NCI-H2029 treated with DMSO at 0.1 percent for 48 hours (cell line): ENCODE data around the gene YAF2.

Experiments used
- DNase-seq: peaks from one replicate; lab custom pipeline; 2025; lab: John Stamatoyannopoulos, UW

The YAF2 gene, protein sequence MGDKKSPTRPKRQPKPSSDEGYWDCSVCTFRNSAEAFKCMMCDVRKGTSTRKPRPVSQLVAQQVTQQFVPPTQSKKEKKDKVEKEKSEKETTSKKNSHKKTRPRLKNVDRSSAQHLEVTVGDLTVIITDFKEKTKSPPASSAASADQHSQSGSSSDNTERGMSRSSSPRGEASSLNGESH

DNA sequence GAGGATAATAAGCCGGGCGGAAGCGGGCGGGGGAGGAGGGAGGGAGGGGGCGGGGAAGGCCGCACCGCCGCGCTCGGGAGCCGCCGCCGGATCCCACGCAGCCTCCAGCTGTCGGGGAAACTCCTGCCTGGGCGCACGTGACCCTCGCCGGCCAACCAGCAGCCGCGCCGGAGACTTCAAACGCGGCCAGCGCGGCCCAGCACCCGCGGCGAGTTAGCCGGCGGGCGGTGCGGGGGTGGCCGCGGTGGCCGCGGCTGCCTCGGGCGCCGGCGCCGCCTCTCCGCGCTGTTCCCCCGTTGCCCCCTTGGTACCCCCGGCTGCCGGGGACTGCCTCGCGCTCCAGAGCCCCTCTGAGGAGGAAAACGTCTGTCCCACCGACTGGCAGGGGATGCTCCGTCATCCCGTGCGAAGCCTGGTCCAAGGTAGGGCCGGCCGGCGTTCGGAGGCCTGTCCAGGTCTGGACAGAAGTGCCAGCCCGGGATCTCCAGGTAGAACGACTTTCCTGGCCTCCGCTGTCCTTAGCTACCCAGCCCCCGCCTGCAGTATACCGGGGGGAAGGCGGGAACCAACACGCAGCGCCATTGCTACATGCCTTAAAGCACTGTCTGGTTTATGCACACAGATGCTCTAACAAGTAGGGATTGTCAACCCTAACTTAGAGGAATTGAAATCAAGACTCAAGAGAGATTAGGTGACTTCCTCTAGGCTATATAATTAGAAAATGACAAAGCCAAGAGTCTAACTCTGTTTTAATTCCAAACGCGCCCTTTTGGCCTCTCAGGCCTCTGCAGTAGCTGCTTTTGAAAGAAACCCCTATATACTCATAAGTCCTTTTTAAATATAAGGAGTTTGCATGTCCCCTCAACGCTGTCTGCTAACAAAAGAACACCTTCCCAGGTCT lies at the start of gene YAF2:
Gene YAF2, minus strand, starts transcription at position 9 of the 901 bp plus-strand sequence. CDS start 68 bp downstream, outside the sequence.
- peak; percentile 43 for DNase-seq

DNA sequence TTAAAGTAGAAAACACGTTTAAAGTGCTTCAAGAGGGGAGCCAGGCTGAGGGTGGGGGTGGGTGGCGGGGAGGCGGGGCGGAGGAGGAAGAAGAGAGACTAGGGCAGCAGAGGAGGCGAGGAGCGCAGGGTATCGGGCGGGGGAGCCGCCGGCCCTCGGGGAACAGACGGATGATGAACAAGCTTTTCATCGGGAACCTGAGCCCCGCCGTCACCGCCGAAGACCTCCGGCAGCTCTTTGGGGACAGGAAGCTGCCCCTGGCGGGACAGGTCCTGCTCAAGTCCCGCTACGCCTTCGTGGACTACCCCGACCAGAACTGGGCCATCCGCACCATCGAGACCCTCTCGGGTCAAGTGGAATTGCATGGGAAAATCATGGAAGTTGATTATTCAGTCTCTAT lies 48.7 kb upstream of the YAF2 start:
- DNase-seq: no peak

DNA sequence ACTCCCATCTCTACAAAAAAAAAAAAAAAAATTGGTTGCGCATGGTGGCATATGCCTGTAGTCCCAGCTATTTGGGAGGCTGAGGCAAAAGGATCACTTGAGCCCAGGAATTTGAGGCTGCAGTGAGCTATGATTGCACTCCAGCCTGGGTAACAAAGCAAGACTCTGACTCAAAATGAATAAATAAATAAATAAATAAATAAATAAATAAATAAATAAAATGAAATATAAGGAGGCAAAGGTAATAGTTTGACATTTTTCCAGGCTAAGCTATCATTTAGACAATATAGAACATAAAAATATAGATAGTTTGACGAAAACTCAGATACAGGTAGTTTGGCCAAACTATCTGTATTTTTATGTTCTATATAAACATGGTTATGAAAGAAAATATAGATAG lies 47.4 kb upstream of the YAF2 start:
- no peak for DNase-seq

DNA sequence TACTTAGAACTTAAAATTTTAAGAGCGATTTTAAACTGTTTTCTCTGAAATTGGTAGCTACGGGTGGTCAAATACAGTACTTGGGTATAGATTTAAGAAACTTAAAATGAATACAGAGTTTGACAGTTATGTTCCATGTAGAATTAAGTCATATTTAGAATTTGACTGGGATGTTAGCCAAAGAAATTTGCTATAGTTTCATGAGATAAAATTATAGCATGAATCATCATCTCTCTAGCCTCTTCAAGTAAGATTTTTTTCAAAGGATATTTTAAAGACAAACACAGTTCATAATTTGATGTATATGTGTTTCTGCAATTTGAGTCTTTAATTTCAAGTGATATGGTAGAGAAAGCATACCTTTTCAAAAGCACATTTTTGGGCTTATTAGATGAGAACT lies 46.8 kb upstream of the YAF2 start:
- DNase-seq: no peak

GRCh38 chr12:42284157-42284556 lies 46.1 kb upstream of the YAF2 start:
- DNase-seq: no peak

- no peak for DNase-seq
Observed at GRCh38 chr12:42283739-42284138, 45.7 kb upstream of the YAF2 start.

- no peak for DNase-seq
Observed at GRCh38 chr12:42282294-42282693, 44.2 kb upstream of the YAF2 start.

DNA sequence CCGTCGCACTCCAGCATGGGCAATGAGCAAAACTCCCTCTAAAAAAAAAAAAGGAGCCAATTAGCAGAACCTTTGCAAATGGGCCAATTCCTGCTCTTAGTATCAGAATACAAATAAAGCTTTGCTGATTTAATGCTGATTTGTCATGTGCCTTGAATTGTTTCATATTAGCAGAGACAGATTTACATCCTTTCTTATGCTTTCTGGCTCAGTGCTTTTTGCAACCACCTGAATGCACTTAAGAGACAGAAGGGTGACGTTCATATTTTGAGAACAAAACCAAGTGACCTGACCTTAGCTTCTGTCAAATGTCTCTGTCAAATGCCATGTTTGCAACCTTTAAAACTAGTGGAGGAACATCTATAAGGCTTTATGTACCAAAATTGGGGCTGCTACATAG lies 43.8 kb upstream of the YAF2 start:
- no peak for DNase-seq

DNA sequence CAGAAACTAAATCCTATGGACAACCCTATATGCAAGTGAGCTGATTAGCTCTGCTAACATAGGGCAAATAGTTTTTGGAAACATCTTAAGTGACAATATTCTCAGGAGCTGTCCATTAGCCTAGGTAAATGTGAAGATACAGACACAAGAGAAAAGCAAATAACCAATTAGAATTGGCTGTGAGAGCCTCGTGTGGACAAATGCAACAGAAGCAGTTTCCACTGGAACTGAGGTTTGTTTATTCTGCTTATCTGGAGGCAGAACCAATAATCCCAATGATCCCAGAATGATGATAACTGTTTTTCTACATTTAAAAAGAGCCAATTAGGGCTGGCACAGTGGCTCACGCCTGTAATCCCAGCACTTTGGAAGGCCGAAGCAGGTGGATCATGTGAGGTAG lies 43.2 kb upstream of the YAF2 start:
- peak; percentile 8 for DNase-seq

GRCh38 chr12:42278128-42278510 lies 40.1 kb upstream of the YAF2 start:
- DNase-seq: no peak

- DNase-seq: no peak
Observed at GRCh38 chr12:42277396-42278127, 39.5 kb upstream of the YAF2 start.

DNA sequence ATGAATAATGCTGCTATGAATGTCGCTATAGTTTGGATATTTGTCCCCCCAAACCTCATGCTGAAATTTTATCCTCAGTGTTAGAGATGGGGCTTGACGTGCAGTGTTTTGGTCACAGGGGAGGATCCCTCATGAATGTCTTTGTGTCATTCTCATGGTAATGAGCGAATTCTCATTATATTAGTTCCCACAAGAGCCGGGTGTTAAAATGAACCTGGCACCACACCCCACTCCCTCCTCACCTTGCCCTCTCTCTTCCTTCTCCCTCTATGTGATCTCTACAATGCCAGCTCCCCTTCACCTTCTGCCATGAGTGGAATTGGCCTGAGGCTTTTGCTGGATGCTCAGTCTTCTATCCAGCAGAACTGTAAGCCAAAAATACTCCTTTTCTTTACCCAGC lies 37.5 kb upstream of the YAF2 start:
- no peak for DNase-seq

- no peak for DNase-seq
Observed at GRCh38 chr12:42273706-42274105, 35.7 kb upstream of the YAF2 start.

DNA sequence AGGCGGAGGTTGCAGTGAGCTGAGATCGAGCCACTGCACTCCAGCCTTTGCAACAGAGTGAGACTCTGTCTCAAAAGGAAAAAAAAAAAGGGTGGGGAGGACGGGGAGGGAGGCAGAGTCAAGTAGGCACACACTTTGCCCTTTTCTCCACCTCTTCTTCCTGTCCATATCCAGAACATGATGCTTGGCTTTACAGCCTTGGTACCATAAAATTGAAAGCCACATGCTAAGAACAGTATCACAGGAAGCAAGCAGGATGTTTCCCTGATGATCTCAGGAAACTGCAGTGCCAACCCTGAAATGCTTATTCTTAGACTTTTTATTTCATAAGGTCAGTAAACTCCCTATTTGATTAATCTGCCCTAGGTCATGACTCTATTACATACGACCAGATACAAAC lies 32.5 kb upstream of the YAF2 start:
- DNase-seq: no peak

DNA sequence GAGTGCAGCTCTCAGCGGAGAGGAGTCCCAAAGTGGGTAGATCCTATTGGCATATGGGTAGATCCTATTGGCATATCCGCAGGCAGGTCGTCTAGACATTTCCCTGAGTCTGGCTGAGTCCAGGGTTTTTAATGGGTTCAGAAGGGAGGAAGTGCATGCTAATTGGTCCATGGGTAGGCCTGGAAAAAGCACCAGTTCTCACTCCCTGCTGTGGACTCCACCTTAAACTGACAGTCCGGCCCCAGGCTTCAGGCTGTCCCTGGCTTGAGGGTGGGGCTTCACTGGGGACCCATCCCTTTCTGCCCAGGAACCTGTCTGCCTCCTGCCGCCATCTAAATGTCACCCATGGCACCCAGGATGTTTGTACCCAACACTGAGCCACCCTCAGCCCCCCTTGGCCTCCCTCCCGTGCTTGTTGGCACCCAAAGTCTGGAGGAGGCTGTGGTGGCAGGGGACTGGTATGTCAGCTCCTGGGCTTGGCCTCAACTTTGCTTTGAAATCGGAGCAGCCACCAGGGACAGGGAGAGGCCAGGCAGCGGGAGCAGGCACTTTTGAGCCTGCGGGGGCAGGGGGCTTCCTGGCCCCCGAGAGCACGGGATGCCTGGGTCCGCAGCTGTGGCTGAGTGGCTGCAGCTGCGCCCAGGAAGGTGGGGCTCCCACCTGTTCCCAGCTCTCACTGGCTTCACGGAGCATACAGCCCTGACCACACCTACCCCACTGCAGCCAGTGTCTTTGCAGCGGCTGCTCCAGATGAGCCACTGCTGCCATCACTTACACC lies 29.6 kb upstream of the YAF2 start:
- no peak for DNase-seq

DNA sequence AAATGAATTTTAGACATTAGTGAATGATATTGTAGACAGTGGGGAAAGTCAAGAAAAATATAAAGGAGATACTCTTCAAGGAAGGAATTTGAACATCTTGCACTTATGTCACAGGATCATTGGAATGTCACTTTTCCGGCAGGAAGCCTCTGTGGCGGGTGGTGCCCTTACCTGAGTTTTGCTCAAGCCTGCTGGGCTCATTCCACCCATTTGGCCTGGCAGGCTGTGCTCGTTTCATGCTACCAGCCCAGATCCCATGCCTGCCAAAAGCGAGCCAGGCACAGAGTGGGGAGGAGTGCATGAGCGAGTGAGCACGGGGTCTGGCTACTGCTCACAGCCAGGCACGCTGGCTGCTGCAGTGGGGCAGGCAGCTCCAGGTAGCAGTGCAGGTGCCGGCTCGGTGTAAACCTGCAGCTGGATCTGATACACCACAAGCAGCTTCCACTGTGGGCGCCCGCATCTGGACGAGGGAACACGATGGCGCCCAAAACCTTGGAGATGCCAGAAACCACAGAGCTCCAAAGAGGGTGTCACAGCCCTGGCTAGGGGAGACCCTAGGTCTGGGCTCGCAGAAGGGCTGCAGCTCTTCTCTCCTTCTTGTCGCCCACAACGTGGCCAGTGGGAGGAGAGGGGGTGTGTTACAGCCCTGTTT lies 28.7 kb upstream of the YAF2 start:
- no peak for DNase-seq

DNA sequence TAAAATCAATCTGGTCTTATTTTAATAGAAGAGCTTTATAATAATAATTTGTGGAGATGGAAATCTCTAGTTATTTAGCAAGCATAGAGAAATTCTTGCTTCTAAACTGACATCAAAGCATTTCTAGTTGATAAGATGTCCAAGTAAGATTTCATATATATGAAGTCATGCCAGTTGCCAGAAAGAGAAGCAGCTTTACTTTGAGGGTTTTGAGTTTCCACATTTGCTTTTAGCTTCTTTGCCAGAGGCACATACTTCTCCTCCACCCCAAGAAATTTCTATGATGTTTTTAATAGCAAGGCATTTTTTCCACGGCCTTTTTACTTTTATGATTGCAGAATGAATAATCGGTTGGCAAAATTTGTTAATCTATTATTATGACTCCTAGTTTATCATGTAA lies 24.2 kb upstream of the YAF2 start:
- DNase-seq: no peak

- DNase-seq: no peak
Observed at GRCh38 chr12:42261708-42262107, 23.7 kb upstream of the YAF2 start.

GRCh38 chr12:42260518-42260917 lies 22.5 kb upstream of the YAF2 start:
- DNase-seq: no peak

GRCh38 chr12:42259699-42260098 lies 21.7 kb upstream of the YAF2 start:
- DNase-seq: no peak

DNA sequence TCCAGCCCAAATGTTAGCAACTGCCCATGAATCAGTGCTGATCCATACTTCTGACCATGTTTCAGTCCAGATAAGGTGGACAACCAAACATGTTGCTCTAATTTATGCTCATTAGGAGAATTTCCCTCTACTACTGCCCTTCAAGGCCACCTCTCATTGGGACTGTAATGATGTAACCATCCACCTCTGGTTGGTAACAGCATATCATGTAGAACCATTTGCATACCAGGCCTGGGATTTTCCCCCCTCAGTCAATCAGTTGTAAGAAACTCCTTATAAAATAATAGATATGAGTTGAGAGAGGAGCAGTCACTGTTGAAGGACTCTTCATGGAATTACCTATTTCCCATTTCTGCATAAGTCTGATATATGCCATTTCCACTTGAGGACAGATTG lies 17.8 kb upstream of the YAF2 start:
- no peak for DNase-seq
